PC-3 (cell line): ENCODE results near the gene EXOC6.

Source experiments
- CTCF ChIP-seq: fragments of 300-600 bp; sonication (generic); conservative IDR thresholded peaks from 2 replicates; pipeline ENCODE4 v1.5.1; 2017; ENCODE audit warnings: antibody characterized with exemption, low read depth, mild to moderate bottlenecking, low read length
- EZH2 ChIP-seq: fragments of 300-600 bp; sonication (generic); IDR thresholded peaks from one replicate; pipeline ENCODE4 v1.6.1; 2017; ENCODE audit warnings: antibody characterized with exemption, mild to moderate bottlenecking, low read length; ENCODE audit not compliant: unreplicated experiment
- EZH2phosphoT487 ChIP-seq: fragments of 300-600 bp; sonication (generic); IDR thresholded peaks from 2 replicates; pipeline ENCODE4 v1.6.1; 2018; ENCODE audit warnings: mild to moderate bottlenecking, antibody characterized with exemption, low read length, borderline replicate concordance

- TF ChIP-seq CTCF: no peak
- TF ChIP-seq EZH2: no peak
- no peak for TF ChIP-seq EZH2phosphoT487
Observed at GRCh38 chr10:93081834-93082233, 233.5 kb downstream of the EXOC6 start.
